HG02759 (cell line): ENCODE measurements around the gene PXDN.
"Not testable (repeated sequence)": the region's sequence is repeated elsewhere in the genome, so short reads cannot be mapped to it uniquely, and the experiment has no call there.

Experiments used
- ATAC-seq: cut with Tn5 transposase; IDR thresholded peaks from one replicate; pipeline ENCODE4 v1.9.1; 2021; ENCODE audit warnings: mild to moderate bottlenecking, moderate library complexity; ENCODE audit not compliant: unreplicated experiment

The PXDN gene, protein sequence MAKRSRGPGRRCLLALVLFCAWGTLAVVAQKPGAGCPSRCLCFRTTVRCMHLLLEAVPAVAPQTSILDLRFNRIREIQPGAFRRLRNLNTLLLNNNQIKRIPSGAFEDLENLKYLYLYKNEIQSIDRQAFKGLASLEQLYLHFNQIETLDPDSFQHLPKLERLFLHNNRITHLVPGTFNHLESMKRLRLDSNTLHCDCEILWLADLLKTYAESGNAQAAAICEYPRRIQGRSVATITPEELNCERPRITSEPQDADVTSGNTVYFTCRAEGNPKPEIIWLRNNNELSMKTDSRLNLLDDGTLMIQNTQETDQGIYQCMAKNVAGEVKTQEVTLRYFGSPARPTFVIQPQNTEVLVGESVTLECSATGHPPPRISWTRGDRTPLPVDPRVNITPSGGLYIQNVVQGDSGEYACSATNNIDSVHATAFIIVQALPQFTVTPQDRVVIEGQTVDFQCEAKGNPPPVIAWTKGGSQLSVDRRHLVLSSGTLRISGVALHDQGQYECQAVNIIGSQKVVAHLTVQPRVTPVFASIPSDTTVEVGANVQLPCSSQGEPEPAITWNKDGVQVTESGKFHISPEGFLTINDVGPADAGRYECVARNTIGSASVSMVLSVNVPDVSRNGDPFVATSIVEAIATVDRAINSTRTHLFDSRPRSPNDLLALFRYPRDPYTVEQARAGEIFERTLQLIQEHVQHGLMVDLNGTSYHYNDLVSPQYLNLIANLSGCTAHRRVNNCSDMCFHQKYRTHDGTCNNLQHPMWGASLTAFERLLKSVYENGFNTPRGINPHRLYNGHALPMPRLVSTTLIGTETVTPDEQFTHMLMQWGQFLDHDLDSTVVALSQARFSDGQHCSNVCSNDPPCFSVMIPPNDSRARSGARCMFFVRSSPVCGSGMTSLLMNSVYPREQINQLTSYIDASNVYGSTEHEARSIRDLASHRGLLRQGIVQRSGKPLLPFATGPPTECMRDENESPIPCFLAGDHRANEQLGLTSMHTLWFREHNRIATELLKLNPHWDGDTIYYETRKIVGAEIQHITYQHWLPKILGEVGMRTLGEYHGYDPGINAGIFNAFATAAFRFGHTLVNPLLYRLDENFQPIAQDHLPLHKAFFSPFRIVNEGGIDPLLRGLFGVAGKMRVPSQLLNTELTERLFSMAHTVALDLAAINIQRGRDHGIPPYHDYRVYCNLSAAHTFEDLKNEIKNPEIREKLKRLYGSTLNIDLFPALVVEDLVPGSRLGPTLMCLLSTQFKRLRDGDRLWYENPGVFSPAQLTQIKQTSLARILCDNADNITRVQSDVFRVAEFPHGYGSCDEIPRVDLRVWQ (N-terminal part only)

DNA sequence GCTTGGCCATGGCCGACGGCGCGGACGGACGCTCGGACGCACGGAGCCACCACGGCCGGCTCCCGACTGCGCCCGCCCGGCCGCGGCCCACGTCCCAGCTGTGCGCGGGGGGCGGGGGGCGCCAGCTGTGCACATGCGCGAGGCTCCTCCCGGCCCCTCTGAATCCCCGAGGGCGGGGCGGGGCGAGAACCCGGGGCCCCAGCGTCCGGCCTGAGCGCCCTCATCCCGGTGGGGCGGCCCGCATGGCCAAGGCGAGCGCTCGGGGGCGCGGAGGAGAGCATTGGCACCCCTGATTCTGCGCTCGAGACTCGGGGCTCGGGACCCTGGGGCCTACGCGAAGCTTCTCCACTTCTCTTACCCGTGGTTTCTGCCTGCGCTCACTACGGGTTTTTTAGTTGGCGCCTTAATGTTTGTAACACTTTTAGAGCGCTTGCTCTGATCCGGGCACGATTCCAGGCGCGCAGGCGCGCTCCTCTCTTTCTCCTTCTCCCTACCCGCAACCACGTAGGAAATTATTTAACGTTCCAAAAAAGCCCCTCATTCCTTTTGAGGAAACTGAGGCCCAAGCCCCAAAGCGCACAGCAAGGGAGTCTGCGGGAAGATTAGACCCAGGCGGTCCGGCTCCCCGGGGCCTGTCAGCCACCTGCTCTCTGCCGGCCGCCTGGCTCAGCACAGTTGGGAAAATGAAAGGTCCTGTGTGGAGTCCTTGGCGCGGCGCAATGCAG, at the start of gene PXDN:
Gene PXDN, minus strand, starts transcription at position 70 of the 725 bp plus-strand sequence. Its CDS starts 60 bp downstream, at position 10.
- ATAC-seq = no peak

DNA sequence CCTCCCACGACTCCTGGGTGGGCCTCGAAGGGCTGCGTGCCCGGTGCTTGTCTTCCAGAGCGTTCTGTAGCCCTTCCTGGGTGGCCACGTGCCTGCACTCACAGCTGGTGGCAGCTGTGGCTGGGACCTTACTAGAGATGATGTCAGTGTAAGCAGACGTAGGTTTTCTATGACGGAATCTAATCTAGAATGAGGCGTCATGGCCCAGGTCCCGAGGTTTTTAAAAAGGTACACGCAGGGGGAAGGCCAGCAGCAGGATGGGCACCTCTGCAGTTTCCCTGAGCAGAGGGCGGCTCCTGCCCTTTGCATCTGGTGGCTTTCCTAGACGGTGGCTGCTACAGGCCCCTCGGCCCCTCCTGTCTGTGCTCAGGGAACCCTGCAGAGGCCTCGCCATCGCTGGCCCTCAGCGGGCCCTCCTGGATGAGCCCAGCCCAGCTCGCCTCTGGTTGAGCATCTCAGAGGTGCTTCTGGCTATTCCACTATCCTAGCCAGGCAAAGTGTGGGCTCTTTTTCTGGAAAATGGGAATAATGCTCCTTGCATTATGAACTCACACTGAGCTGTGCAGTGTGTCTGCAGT, 49.6 kb upstream of the PXDN start:
- no peak for ATAC-seq

DNA sequence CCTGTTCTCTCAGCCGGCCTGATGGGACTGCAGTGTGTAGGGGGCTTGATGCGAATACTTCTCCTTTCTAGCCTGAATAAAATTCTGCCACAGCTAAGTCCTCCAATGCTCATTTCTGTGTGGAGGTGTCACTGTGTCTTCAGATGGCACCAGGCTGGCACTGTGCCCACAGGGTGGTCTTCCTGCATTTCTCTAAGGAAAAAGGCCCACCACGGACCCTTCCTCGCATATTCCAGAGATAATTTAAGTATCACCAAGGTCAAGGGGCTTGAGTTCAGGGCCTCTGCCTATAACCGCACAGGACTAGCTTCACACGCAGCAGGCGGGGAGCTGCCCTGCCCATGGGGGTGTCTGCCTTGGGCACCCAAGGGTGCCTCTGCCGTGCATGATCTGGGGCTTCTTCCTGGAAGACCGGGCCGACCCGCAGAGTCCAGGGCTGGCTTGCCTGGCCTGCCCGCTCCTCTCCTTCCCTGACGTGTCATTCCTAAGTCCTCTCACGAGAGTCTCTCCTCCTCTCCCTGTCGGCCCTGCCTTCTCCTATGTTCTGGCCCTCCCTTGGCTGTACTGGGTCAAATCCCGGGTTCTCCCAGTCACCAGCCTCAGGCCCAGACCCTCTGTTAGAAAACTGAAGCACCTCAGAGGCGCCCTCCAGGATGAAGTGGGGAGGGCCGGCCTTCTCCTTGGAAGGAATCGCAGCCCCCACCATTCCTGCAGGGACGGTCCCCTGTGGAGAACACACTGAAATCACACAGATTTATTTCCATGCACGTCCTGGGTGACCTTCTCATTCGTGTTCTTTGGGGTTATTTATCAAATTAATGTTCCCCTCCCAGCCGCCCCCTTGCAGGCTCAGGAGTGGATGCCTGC, 48.9 kb upstream of the PXDN start:
- no peak for ATAC-seq

DNA sequence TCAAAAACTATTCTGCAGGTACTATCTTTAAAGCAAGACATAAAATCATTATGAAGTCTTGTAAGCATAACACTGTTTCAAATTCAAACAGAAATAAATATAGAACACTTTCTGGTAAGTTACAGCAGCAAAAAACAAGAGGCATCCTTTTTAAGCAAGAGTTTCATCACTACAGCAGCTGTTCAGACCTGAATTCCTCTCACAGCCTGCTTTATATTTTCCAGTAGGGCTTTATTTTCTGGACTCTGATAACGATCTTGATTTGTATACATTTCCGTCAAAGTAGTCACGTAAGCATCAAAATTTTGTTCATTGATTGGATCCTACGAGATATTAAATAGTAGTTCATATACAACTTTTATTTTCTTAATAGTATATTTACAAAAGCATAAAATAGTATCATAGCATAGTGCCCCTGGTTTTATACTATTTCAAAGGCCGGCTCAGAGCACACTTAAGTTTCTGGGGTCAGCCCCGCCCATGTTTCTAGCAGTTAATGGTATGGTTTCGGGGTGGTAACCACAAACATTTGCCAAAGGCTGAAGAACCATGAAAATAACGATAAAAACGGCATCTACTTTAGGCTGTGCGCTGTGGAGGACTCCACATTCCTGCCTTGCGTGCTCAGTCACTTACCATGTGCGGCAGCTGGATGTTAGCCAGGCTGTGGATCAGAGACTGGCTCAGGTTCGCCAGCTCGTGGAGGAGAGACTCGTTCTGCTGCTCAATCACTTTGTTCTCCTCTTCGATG, 47.5 kb upstream of the PXDN start:
- no peak for ATAC-seq

DNA sequence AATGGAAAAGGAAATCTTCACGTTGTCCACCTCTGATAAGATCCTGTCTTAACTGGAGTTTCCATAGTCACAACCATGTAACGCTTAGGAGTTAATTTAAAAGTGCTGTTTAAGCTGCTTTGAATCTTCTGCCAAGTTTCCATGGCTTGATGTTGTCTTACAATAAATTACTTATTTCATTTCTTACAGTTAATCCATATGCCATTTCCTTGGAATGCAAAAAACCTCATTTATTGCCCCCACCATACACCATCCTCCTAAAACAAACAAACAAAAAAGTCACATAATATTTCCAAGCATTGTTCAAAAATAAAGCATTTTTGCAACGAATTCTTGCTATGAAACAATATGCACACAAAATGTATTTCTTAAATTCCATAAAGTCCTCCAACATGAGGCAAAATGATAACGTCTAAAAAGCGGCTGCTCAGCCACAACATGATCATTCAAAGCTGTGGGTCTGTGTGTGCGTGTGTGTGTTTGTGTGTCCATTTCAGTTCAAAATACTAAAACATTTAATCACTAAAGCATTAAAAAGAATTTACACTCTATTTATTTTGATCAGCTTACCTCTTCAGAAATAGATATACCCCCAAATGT, 46.8 kb upstream of the PXDN start:
- no peak for ATAC-seq

DNA sequence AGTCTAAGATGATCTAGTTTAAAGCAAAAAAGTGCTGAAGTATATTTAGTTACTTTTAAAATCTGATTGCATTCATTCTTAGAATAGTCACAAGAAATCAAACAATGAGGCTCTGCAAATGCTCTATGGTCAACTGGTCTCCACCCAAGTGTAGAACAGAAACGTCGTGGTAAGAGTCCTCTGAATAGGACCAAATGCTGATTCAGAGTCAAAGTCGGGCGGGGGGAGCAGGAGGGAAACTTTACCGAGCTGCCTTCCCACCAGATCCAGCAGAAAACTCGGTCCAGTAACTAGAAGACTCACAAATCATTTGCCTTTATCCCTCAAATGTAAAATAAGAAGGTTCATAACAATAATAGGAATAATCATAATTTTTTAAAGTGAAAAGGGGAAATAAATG, 46.2 kb upstream of the PXDN start:
- ATAC-seq = no peak

DNA sequence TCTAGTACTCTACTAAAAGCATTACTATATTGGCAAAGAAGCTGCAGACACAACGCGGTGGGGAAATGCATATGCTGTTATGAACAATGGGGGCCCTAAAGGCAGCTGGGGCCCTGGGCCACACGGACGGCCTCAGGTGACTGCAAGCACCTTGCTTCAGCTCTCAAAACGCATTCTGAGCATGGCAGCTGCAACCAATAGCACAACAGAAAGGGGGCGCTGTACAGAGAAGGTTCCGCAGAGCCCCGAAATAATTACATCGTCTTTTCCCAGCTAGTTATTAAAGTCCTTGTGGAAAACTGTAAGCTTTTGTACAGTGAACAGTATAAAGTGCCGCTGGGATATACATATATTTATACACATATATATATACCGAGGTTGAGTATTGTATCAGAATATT, 45.3 kb upstream of the PXDN start:
- no peak for ATAC-seq

DNA sequence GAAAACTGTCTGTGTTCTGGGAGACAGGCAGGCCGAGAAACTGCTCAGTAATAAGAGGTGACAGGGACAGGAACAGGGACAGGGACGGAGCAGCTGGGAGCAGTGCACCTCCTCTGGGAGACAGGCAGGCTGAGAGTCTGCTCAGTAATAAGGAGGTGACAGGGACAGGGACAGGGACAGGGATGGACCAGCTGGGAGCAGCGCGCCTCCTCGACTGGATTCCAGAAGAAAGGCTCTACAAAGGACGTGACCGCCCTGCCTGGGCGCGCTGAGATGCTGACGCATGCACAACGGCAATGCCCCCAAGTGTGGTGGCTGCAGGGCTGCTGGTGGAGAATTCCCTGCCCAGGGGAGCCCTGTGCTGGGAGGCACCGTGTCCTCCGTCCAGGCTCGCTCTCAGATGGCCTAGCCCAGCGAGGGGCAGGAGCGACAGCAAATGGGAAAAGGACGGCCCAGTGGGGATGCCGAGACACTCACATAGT, 44.2 kb upstream of the PXDN start:
- ATAC-seq = no peak

DNA sequence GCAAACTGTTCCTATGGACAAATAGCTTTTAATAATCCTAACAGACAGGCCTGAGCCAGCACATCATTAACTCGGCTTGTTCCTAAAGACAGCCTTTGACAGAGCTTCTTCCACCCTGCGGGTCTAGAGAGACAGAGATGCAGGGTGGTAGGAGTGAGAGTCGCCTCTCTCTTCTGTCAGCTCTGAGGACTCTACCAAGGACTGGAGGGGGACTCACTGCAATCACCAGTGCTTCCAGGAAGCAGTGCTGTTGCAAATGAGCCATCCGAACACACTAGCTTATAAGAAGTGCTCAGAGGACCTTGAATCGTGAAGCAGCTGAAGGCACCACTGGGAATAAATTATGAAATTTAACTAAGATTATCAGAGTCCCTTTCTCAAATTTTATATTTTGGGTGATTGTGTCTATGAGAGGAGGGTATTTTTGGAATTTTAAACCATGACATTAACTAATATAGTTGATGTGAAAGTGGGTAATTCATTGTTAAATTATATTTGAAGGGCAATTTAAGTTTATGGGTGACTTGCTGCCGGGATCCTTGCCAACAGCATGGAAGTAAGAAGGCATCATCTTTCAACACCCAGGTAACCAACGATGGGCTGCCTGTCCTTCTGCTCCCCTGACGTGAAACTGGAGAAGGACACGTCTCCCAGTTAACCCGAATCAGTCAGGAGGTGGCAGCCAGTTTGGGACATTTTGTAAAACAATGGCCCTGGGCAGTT, 43.6 kb upstream of the PXDN start:
- ATAC-seq = no peak

DNA sequence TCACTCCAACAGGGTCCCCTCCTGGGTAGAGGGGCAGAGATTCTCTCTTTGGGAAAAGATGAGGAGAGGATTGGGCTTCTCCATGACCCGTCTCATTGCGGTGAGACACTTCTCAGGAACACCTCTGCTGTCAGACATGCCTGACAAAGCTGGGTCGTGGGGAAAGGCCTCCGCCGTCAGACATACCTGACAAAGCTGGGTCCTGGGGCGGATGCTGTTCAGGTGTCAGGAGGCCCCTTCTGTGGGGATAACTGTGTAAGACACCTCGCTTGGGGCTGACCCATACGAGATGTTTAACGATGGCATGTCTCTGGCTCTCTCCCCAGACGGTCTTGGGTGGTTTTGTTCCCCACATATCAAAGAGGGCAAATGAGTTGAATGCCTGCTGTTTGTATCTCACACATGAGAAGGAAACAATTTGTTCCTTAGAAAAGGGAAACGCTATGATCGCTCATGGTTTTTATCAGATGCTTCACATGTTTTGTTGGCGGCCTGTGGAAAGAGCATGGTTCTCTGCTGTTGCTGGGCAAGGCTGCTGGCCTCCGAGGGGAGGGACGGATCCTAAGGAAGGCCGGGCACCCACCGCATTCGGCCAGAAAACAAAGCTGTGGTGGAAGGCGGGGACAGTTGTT, 40.8 kb upstream of the PXDN start:
- ATAC-seq = no peak

DNA sequence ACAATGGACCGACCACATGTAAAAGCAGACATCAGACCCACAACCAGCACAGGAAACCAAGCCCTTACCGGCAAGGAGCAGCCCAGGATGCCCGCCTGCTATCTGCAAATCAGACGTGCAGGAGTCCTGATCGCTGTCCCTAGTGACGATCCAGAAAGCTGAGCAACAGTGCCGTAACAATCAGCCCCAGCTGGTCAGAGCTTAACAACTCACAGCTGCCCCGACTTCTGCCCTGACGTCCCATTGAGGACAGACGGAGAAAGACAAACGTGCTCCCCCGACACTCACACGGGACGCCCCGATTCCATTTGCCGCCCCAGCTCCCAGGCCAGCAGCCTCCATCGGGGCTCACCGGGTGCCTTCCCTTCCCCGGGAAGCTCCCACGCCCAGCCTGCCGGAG, 39.8 kb upstream of the PXDN start:
- no peak for ATAC-seq

DNA sequence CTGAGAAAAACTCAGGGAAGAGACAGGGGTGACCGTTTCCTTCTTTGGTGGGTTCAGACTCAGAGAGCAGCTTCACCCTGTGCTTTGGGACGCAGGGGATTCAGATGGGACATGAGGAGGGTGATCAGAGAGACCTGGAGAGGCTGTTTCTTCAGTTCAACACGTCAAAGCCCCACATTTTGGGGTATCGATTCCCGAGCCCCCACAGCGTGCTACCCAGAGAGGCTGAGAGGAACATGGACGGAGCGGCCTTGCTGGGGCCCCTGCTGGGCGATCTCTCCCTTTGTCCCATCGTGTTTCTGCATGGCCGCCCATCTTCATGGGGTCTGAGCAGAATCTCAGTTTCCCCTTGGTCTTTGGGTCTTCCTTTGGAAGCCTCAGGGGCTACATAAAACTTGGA, 38.2 kb upstream of the PXDN start:
- ATAC-seq = no peak

DNA sequence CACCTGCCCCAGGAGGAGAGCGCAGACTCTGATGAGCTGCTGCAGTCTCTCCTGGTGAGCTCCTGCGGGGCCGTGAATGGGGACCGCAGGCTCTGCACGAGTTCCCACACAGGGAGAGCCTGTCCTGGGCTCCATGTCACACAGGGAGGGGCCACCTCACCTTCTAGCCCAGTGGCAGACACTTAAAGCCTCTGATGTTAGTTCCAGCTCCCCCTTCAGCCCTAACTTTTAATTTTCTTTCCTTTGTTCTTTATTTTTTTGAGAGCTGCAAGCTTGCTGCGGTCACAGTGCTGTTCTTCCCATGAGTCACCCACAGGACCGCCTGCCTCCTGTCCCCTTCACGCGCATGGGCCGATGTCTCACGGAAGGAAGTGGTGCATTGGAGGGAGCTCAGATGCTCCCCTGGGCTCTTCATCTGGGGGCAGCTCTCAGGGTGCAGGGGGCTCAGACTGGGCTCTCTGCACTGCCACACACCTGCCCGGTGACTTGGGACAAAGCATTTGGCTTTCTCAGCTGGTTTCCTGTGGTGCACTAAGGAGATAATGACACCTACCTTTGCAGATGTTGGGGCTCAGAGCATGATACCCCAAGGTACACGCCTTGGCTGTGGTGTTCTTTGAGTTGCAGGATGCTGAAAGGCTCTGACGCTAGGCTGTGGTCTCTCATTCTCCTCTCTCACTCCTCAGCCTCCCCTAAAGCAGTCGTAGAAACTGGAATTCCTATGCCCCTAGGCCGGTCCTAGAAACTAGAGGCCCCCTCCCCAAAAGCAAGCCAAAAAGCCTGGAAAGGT, 37.2 kb upstream of the PXDN start:
- ATAC-seq = no peak

DNA sequence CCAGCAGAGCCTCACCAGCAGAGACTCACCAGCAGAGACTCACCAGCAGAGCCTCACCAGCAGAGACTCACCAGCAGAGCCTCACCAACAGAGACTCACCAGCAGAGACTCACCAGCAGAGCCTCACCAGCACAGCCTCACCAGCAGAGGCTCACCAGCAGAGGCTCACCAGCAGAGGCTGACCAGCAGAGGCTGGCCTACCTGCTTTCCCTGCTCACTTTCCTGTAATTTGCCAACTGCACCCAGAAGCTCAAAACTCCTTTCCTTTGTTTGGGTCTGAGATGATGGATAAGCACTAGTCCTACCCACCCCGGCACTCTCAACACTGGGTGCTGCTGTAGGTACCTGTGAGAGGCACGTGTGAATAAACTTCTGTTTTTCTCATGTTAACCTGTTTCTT, 36.4 kb upstream of the PXDN start:
- no peak for ATAC-seq

DNA sequence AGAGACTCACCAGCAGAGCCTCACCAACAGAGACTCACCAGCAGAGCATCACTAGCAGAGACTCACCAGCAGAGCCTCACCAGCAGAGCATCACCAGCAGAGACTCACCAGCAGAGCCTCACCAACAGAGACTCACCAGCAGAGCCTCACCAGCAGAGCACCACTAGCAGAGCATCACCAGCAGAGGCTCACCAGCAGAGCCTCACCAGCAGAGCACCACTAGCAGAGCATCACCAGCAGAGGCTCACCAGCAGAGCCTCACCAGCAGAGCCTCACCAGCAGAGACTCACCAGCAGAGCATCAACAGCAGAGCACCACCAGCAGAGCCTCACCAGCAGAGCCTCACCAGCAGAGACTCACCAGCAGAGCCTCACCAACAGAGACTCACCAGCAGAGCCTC, 35.7 kb upstream of the PXDN start:
- ATAC-seq = not testable (repeated sequence)

DNA sequence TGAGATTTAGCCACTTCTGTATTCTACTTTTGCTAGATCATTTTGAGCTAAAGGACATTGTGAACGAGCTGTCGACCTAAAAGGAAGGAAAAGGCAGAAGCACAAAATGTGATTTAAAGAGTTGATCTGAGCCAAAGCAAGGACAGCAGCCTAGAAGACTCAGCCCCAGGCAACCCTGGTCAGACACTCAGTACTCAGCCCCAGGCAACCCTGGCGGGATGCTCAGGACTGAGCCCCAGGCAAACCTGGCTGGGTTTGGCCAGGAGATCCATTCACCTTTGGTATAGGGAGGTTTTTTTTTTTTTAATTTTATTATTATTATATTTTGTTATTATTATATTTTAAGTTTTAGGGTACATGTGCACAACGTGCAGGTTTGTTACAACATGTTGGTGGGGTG, 34.3 kb upstream of the PXDN start:
- no peak for ATAC-seq
